NCI-H526 treated with DMSO at 0.1 percent for 48 hours (cell line): ENCODE data around the gene BAX.

Experiments used
- DNase-seq: peaks from one replicate; lab custom pipeline; 2025; lab: John Stamatoyannopoulos, UW

Gene BAX

GRCh38 chr19:48962029-48962848, 7.6 kb downstream of the BAX start:
- DNase-seq: no peak

GRCh38 chr19:48962849-48963165, 8.1 kb downstream of the BAX start:
- no peak for DNase-seq

- DNase-seq: no peak
Observed at GRCh38 chr19:48963371-48964204, 8.9 kb downstream of the BAX start.

- DNase-seq: no peak
Observed at GRCh38 chr19:48964205-48965039, 9.7 kb downstream of the BAX start.

- DNase-seq: peak; percentile 84
Observed at GRCh38 chr19:48965040-48965805, 10.5 kb downstream of the BAX start, which contains the start of gene FTL. FTL (plus strand) TSS chr19:48965309; CDS start chr19:48965508, 199 bp downstream.

- DNase-seq: peak; percentile 74
Observed at GRCh38 chr19:48965806-48966540, 11.3 kb downstream of the BAX start.

- no peak for DNase-seq
Observed at GRCh38 chr19:48966541-48967345, 12.1 kb downstream of the BAX start.

- DNase-seq: no peak
Observed at GRCh38 chr19:48967346-48968178, 12.9 kb downstream of the BAX start.

GRCh38 chr19:48968179-48968661, 13.5 kb downstream of the BAX start:
- DNase-seq: no peak

- no peak for DNase-seq
Observed at GRCh38 chr19:48968813-48969218, 14.1 kb downstream of the BAX start.

- DNase-seq: no peak
Observed at GRCh38 chr19:48969276-48970138, 14.8 kb downstream of the BAX start.

- no peak for DNase-seq
Observed at GRCh38 chr19:48970139-48970766, 15.6 kb downstream of the BAX start.

GRCh38 chr19:48970923-48971395, 16.3 kb downstream of the BAX start:
- peak; percentile 51 for DNase-seq

- no peak for DNase-seq
Observed at GRCh38 chr19:48975947-48976847, 21.5 kb downstream of the BAX start.

- DNase-seq: no peak
Observed at GRCh38 chr19:48977061-48977460, 22.4 kb downstream of the BAX start.

GRCh38 chr19:48982280-48982679, 27.6 kb downstream of the BAX start:
- no peak for DNase-seq
